AG04450 (cell line): ENCODE data around the gene PLXNB1. TPM values are rescaled to one million over a fixed set of nuclear protein-coding genes. Genes with fewer than 3 reads are reported as not detected.

ENCODE experiments used
- CTCF ChIA-PET: fragments of 300-600, 350-600 bp; formaldehyde crosslinking; extraction: SDS; loops from one replicate; lab custom pipeline; 2022; ENCODE audit warnings: antibody characterized with exemption, inconsistent platforms; lab: Charles Lee
- POLR2A ChIA-PET: fragments of 350-600 bp; formaldehyde crosslinking; extraction: SDS; loops from one replicate; lab custom pipeline; 2021; ENCODE audit warnings: antibody characterized with exemption, inconsistent platforms; lab: Yijun Ruan, JAX
- DNase-seq: peaks from one replicate; pipeline ENCODE4 v3.0.0-alpha.2; 2011; ENCODE audit warnings: low read depth, low spot score
- H3K27ac ChIP-seq: one replicate; pipeline ENCODE4 v1.5.1; 2012; ENCODE audit warnings: low read depth, low read length, control low read depth
- H3K27me3 ChIP-seq: one replicate; pipeline ENCODE4 v1.6.0; 2012; ENCODE audit warnings: low read length; ENCODE audit not compliant: control insufficient read depth, insufficient read depth
- H3K4me3 ChIP-seq: 2 replicates; pipeline ENCODE4 v1.5.1; 2011; ENCODE audit warnings: mild to moderate bottlenecking, low read depth, low read length, control low read depth
- H3K9me3 ChIP-seq: 2 replicates; pipeline ENCODE4 v1.5.1; 2012; ENCODE audit warnings: low read length; ENCODE audit not compliant: control insufficient read depth, insufficient read depth
- CTCF ChIP-seq: IDR thresholded peaks from 2 replicates; pipeline ENCODE4 v1.5.1; 2011; ENCODE audit warnings: low read depth, low read length, control low read depth, inconsistent platforms
- polyA plus RNA-seq: library from polyadenylated mRNA; depleted of rRNA; stranded (reverse); fragments of >200 nt; gene quantifications from 2 replicates; pipeline ENCODE4 v1.2.3, GENCODE V29; 2011

Gene PLXNB1
- polyA plus RNA-seq, 1 experiment, result 13.4 TPM

- H3K9me3 ChIP-seq, result no peaks in the 10 kb centered on the region
- ChIA-PET CTCF (interaction anchor here (1.5 to 1.9 kb wide), 2 partner anchors 12 to 23 kb away, joined by 7 to 8 read pairs; no protein-coding TSS in a partner anchor), POLR2A (no interaction called here)
- no peaks in the 10 kb centered on the region for H3K27me3 ChIP-seq
- H3K27ac ChIP-seq, result no peak overlapping the region
- H3K4me3 ChIP-seq, result no peak overlapping the region
- no peak for TF ChIP-seq CTCF
- no peak for DNase-seq
These were observed 16.8 kb downstream of the PLXNB1 start for GRCh38 chr3:48413086-48413485.

GRCh38 chr3:48412375-48413001, 17.4 kb downstream of the PLXNB1 start:
- no peaks in the 10 kb centered on the region for H3K27me3 ChIP-seq
- POLR2A ChIA-PET, result no interaction called here
- no peak overlapping the region for H3K27ac ChIP-seq
- H3K4me3 ChIP-seq, result no peak overlapping the region
- CTCF ChIA-PET, result interaction anchor here (1.5 to 1.9 kb wide), 2 partner anchors 12 to 23 kb away, joined by 7 to 8 read pairs; no protein-coding TSS in a partner anchor
- no peak for TF ChIP-seq CTCF
- no peak for DNase-seq
- no peaks in the 10 kb centered on the region for H3K9me3 ChIP-seq

GRCh38 chr3:48411606-48412374, 18.1 kb downstream of the PLXNB1 start:
- POLR2A ChIA-PET, result no interaction called here
- Histone ChIP-seq H3K9me3 (no peaks in the 10 kb centered on the region), H3K27me3 (no peaks in the 10 kb centered on the region), H3K4me3 (no peak overlapping the region), H3K27ac (no peak overlapping the region)
- CTCF ChIA-PET, result interaction anchor here (1.5 to 1.9 kb wide), 2 partner anchors 11 to 24 kb away, joined by 7 to 8 read pairs; no protein-coding TSS in a partner anchor
- no peak for DNase-seq
- no peak for TF ChIP-seq CTCF

GRCh38 chr3:48411041-48411588, 18.8 kb downstream of the PLXNB1 start:
- POLR2A ChIA-PET, result no interaction called here
- DNase-seq, result no peak
- no peaks in the 10 kb centered on the region for H3K27me3 ChIP-seq
- no peak for TF ChIP-seq CTCF
- H3K27ac ChIP-seq, result no peak overlapping the region
- H3K4me3 ChIP-seq, result no peak overlapping the region
- CTCF ChIA-PET, result interaction anchor here (1.6 to 5.5 kb wide), 2 partner anchors 10 to 25 kb away, joined by 4 to 38 read pairs; no protein-coding TSS in a partner anchor
- no peaks in the 10 kb centered on the region for H3K9me3 ChIP-seq
